Stimulated activated CD4-positive, alpha-beta T cell treated with anti-CD3 and anti-CD28 coated beads, Interleukin-15, amount 100 ng/mL, for 48 hours (primary cell): Measurements from ENCODE around the gene STK32C.

Experiments
- DNase-seq, 2 donors: peaks; one replicate each; pipeline ENCODE4 v3.0.0-alpha.2; 2020; ENCODE audit warnings: low read depth in 2 of 2

The STK32C gene

GRCh38 chr10:132185601-132186487 is 121.9 kb downstream of the STK32C start:
- DNase-seq: peak in 1 of 2 donors; percentile 31

GRCh38 chr10:132184816-132185593 is 122.7 kb downstream of the STK32C start:
- DNase-seq: no peak

GRCh38 chr10:132183046-132183445 is 124.7 kb downstream of the STK32C start:
- no peak for DNase-seq

GRCh38 chr10:132182591-132182990 is 125.2 kb downstream of the STK32C start:
- DNase-seq: no peak

- DNase-seq: no peak
Measured at GRCh38 chr10:132181691-132182425, 125.9 kb downstream of the STK32C start.

- DNase-seq: no peak
Measured at GRCh38 chr10:132180736-132181135, 127.0 kb downstream of the STK32C start.

- no peak for DNase-seq
Measured at GRCh38 chr10:132179551-132180392, 128.0 kb downstream of the STK32C start.

- DNase-seq: no peak
Measured at GRCh38 chr10:132178672-132179545, 128.8 kb downstream of the STK32C start.

GRCh38 chr10:132178046-132178445 is 129.7 kb downstream of the STK32C start:
- DNase-seq: no peak

- DNase-seq: no peak
Measured at GRCh38 chr10:132176623-132177500, 130.9 kb downstream of the STK32C start.

- no peak for DNase-seq
Measured at GRCh38 chr10:132175907-132176581, 131.7 kb downstream of the STK32C start.

GRCh38 chr10:132175408-132175807 is 132.3 kb downstream of the STK32C start:
- DNase-seq: no peak

GRCh38 chr10:132174237-132174636 is 133.5 kb downstream of the STK32C start:
- DNase-seq: no peak

- no peak for DNase-seq
Measured at GRCh38 chr10:132173185-132173584, 134.6 kb downstream of the STK32C start.

- DNase-seq: no peak
Measured at GRCh38 chr10:132172091-132173066, 135.4 kb downstream of the STK32C start.

- no peak for DNase-seq
Measured at GRCh38 chr10:132170561-132171361, 137.0 kb downstream of the STK32C start.
